Fibroblast of peridontal ligament (primary cell): ENCODE data around the gene STAP2.

Experiments used
- DNase-seq: peaks from one replicate; pipeline ENCODE4 v3.0.0-alpha.2; 2010; ENCODE audit errors: extremely low read depth

STAP2 gene

DNA sequence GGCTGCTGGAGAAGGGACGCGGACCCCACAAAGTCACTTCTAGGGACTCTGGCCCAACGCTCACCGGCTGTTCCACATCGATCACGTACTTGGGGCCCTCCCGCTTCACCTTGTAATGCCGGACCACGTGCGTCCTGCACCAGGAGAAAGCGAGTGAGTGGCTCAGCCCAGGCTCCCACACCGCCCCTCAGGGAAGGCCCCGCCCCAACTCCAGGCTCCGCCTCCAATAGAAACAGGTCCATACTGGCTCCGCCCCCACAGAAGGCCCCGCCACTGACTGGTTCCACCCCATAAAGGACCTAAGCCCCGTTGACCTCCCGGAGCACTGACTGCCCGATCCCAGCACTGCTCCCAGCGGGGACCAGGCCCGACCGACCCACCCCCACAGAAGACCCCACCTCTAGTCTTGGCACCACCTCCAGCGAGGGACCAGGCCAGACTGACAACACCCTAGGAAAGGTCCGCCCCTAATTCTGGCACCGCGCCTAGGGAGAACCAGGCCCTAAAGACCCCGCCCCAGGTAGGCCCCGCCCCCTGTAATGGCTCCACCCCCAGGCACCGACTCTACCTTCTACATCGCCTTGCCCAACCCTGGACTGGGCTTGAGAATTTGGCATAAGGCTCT is 11.3 kb downstream of the STAP2 start:
- no peak for DNase-seq

- DNase-seq: no peak
Observed at GRCh38 chr19:4326837-4327251, 11.8 kb downstream of the STAP2 start.

DNA sequence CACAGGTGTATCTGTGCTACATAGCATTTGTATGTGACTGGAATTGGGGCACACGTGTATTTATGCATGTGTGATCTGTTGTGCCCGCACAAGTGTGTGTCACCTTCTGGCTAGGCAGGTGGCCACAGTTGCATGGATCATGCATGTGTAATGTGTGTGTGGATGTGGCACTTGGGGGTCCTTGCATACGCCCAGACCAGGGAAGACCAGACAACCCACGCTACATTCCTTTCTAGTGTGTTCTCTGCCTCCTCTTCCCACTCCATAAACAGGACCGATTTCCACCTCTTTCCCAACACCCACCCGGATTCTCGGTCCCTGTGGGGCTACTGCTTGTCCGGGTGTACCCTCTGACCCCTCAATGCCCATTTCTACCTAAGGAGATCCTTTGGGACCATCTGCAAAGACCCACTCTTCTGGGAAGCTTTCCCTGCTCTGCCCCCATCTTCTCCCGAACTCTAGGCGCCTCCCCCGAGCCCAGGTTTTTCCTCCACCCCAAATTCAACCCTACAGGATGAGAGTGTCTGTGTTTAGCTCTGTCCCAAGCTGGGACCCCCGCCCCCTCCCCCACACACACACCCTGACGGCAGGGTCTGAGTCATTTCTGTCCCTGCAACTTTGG is 12.3 kb downstream of the STAP2 start:
- no peak for DNase-seq

- DNase-seq: no peak
Observed at GRCh38 chr19:4324228-4324627, 14.4 kb downstream of the STAP2 start.

DNA sequence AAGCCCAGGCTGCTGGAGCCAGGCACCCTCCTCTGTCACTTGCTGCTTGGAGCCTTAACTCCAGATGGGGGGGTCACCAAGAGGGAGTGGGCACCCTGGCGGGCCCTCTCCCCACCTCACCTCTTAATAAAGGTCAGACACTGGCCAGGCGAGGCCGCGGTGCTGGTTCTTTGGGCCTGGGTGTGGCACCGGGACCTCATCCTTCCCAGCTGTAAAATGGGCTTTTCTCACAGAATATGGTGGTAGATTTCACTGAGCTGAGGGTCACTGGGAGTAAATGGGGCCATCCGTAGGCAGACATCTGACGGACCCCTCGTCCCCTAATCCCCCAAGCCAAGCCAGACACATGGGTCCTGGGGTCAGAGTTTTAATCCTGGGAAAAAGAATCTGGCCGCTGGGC is 14.9 kb downstream of the STAP2 start:
- DNase-seq: no peak

GRCh38 chr19:4322942-4323665 is 15.5 kb downstream of the STAP2 start:
- DNase-seq: no peak

- no peak for DNase-seq
Observed at GRCh38 chr19:4320419-4320818, 18.2 kb downstream of the STAP2 start.

DNA sequence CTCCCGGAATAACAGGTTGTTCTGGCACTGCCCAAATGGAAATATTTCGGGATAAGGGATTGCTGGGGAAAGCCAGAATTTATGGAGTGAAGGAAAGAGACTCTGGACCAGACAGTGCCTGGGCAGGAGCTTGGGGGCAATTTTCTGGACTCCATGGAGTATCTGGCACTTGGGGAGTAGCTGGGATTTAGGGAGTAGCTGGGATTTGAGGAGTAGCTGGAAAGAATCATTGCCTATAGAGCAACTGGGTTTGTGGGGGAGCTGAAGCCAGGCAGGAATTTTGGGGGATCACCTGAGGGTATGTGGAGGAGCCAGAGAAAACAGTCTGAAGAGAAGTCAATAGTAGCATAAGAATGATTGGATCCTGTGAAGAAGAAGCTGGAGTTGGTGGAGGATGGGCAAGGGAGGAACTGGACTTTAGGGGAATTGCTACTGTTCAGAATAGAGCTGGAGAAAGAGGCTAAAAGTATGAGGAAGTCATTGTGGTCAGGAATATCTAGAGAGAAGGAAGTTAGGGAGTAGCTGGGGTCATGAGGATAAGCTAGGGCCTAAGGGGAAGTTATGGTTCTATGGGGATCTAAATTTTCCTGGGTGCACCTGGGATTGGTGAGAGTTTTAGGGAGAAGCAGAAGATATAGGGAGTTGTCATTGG is 19.4 kb downstream of the STAP2 start:
- no peak for DNase-seq

DNA sequence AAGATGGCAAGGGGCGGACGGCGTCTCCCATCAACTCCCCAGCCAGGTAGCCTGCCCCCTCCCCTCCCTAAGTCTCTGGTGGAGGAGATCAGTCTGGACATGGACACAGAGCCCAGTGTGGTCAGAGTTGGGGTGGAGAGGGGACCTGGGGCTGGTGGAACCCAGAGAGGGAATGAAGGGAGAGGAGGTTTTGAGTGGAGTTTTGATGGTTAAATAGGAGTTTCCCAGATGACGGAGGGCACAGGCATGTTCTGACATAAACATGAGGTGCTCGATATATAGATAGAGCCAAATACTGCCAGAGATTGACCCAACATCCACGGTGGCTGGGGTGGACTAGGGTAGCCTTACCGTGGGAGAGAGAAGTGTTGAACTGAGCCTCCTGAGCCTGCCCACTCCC is 20.2 kb downstream of the STAP2 start:
- no peak for DNase-seq

GRCh38 chr19:4316956-4317355 is 21.7 kb downstream of the STAP2 start:
- no peak for DNase-seq

GRCh38 chr19:4313847-4314490 is 24.7 kb downstream of the STAP2 start:
- no peak for DNase-seq

DNA sequence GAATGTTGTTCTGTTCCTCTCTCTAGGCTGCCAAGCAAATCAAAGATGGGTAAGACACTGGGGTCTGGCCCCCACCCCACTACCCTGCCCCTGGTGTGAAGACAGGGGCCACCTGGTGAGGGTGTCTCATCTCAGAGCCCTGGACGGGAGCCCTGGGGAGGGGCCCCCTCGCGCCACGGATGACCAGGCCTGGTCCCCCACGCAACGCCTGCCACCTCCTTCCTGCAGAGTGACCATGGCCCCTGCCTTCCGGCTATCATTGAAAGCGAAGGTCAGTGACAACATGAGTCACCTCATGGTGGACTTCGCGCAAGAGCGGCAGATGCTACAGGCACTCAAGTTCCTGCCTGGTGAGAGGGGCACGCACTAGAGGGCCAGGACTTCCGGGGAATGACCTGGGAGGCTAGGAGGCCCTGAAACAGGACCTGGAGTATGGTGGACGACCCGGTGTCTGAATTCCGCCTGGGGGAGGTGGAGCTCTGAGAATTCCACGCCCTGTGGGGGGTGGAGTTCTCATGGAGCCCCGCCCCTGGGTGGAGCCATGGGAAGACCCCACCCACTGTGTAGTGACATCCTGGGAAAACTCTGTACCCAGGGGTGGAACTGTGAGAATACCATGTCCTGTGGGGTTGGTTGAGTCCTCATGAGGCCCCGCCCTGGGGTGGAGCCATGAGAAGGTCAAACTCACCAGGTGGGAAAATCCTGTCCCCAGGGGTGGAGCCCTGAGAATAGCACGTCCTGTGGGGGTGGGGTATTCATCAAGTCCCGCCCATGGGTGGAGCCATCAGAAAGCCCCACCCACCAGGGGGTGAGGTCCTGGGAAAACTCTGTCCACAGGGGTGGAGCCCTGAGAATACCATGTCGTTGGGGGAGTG is 28.1 kb downstream of the STAP2 start:
- DNase-seq: no peak

- DNase-seq: no peak
Observed at GRCh38 chr19:4305659-4306058, 33.0 kb downstream of the STAP2 start.

DNA sequence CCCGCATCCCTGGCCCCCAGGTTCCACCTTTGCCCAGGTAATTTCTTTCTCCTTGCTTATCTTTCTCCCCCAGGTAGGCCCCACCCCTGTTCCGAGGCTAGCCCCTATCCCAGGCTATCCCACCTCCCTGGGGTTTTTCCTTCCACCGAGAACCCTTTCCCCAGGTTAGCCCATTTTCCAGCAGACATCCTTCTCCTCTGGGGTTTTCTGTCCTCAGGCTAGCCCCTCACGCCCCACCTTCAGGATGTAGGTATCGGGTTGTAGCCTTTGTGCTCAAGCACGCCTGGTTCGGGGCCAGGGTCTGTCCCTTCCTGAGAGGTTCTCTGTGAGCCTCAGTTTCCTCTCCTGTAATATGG is 33.4 kb downstream of the STAP2 start:
- no peak for DNase-seq

- DNase-seq: peak; percentile 27
Observed at GRCh38 chr19:4304538-4305256, 33.9 kb downstream of the STAP2 start, which contains the start of gene FSD1. TSS of gene FSD1 (plus strand) at chr19:4304598. CDS start at chr19:4304747, 149 bp downstream.

DNA sequence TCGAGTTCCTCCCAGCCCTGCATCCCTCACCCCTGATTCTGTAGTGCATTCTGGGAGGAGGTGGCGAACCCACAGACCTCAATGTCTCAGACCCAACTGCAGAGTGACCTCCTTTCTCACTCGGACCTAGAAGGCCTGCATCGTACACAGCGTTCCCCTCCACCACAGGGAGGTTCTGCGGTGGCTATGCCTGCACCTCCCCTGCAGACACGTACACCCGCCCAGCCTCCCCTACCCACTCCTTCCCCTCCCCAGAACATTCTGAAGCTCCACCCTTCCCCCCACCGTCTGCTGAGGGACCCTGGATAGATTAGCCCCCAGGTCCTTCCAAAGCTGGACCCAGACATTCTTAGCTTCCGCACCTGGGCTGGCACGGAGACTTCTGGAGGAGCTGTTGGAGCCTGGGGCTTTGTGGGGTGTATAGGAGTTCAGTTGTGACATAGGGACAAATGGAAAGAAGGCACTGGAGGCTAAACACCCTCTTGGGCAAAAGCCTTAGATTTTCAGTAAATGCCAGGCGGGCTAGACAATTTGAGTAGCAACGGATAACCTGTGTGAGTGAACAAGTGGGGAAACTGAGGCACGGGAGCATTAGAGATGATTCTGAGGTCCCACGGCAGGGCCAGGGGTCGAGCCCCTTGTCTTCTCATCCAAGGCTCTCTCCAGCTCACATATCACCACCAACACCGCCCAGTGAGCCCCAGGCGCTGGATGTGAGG is 34.6 kb downstream of the STAP2 start:
- no peak for DNase-seq

GRCh38 chr19:4302243-4302640 is 36.4 kb downstream of the STAP2 start, which contains the start of gene TMIGD2:
TSS of gene TMIGD2 (minus strand) at chr19:4302389. CDS start at chr19:4302385, 4 bp downstream.
- DNase-seq: no peak

GRCh38 chr19:4301590-4302242 is 36.9 kb downstream of the STAP2 start:
- DNase-seq: no peak

GRCh38 chr19:4300589-4300988 is 38.0 kb downstream of the STAP2 start:
- DNase-seq: no peak
